HepG2 (cell line): ENCODE results near the gene SQSTM1. TPM values are rescaled to one million over a fixed set of nuclear protein-coding genes. Genes with fewer than 3 reads are reported as not detected.

ENCODE experiments used
- ATF7-NPFF ChIP-seq: sonication (generic); formaldehyde crosslinking; IDR thresholded peaks from 2 replicates; pipeline ENCODE4 v1.8.1; 2023; ENCODE audit warnings: mild to moderate bottlenecking, low read depth, missing genetic modification reagents, moderate library complexity
- ELF4 ChIP-seq: sonication (generic); formaldehyde crosslinking; IDR thresholded peaks from 2 replicates; pipeline ENCODE4 v1.5.0; 2020; ENCODE audit warnings: missing genetic modification reagents, mild to moderate bottlenecking, moderate library complexity, borderline replicate concordance
- GLI4 ChIP-seq: sonication (generic); formaldehyde crosslinking; IDR thresholded peaks from 2 replicates; pipeline ENCODE4 v1.5.1; 2020; ENCODE audit warnings: missing genetic modification reagents, mild to moderate bottlenecking, moderate library complexity, borderline replicate concordance
- HMGA1 ChIP-seq: sonication (generic); formaldehyde crosslinking; conservative IDR thresholded peaks from 2 replicates; pipeline ENCODE4 v1.4.0; 2020; ENCODE audit warnings: missing genetic modification reagents
- JARID2 ChIP-seq: sonication (generic); formaldehyde crosslinking; IDR thresholded peaks from 2 replicates; pipeline ENCODE4 v1.8.1; 2023; ENCODE audit warnings: missing genetic modification reagents, inconsistent platforms; ENCODE audit not compliant: insufficient replicate concordance
- KLF12 ChIP-seq: sonication (generic); formaldehyde crosslinking; IDR thresholded peaks from 2 replicates; pipeline ENCODE4 v1.4.0; 2020; ENCODE audit warnings: missing genetic modification reagents, borderline replicate concordance
- NFKB2 ChIP-seq: sonication (generic); formaldehyde crosslinking; IDR thresholded peaks from 2 replicates; pipeline ENCODE4 v1.4.0; 2020; ENCODE audit warnings: missing genetic modification reagents, borderline replicate concordance
- SP4 ChIP-seq: sonication (generic); formaldehyde crosslinking; IDR thresholded peaks from 2 replicates; pipeline ENCODE4 v1.8.1; 2023; ENCODE audit warnings: mild to moderate bottlenecking, missing genetic modification reagents
- ZNF333 ChIP-seq: sonication (generic); formaldehyde crosslinking; IDR thresholded peaks from 2 replicates; pipeline ENCODE4 v1.4.0; 2020; ENCODE audit warnings: mild to moderate bottlenecking, missing genetic modification reagents, borderline replicate concordance
- polyA plus RNA-seq, 8 experiments: library from polyadenylated mRNA; depleted of rRNA in 3 of 8; stranded (reverse) in 7 of 8; unstranded in 1 of 8; fragments of >200 nt; fragmentation: Illumina TruSeq in 4 of 8; extraction: Trizol in 4 of 8; gene quantifications; 2 replicates each; pipeline versions ENCODE4 v1.2.1 to v1.2.3, GENCODE V29; 2011 to 2016; ENCODE audit warnings: low read depth in 4 of 8, missing spikeins in 1 of 8, mixed read lengths in 1 of 8; ENCODE audit not compliant: insufficient read depth in 1 of 8
- total RNA-seq, 5 experiments: library from RNA; depleted of rRNA; stranded (reverse); fragments of >200 nt; fragmentation: Illumina TruSeq; extraction: Trizol; gene quantifications; 2 replicates each; pipeline ENCODE4 v1.2.3, GENCODE V29; 2016; ENCODE audit warnings: low read depth in 1 of 5
- TF ChIP-seq, protein P1 (sequence below): sonication (generic); formaldehyde crosslinking; IDR thresholded peaks from 2 replicates; pipeline ENCODE4 v1.4.0; 2020; ENCODE audit warnings: missing genetic modification reagents, borderline replicate concordance
- TF ChIP-seq, protein P2 (sequence below): sonication (generic); formaldehyde crosslinking; conservative IDR thresholded peaks from 2 replicates; pipeline ENCODE4 v1.8.1; 2023; ENCODE audit warnings: missing genetic modification reagents
- TF ChIP-seq, protein P3 (sequence below): sonication (generic); formaldehyde crosslinking; IDR thresholded peaks from 2 replicates; pipeline ENCODE4 v1.8.1; 2023; ENCODE audit warnings: mild to moderate bottlenecking, missing genetic modification reagents
- TF ChIP-seq, protein P4 (sequence below): sonication (generic); formaldehyde crosslinking; conservative IDR thresholded peaks from 2 replicates; pipeline ENCODE4 v1.4.0; 2020; ENCODE audit warnings: missing genetic modification reagents
- TF ChIP-seq, protein P5 (sequence below): sonication (generic); formaldehyde crosslinking; IDR thresholded peaks from 2 replicates; pipeline ENCODE4 v1.4.0; 2020; ENCODE audit warnings: missing genetic modification reagents, borderline replicate concordance

SQSTM1 gene
- total and polyA plus RNA-seq, 2 of the 13 experiments (the other 11 are each of a cell fraction or from before 2014, with no cell fraction given): 90.9 to 160 TPM

DNA sequence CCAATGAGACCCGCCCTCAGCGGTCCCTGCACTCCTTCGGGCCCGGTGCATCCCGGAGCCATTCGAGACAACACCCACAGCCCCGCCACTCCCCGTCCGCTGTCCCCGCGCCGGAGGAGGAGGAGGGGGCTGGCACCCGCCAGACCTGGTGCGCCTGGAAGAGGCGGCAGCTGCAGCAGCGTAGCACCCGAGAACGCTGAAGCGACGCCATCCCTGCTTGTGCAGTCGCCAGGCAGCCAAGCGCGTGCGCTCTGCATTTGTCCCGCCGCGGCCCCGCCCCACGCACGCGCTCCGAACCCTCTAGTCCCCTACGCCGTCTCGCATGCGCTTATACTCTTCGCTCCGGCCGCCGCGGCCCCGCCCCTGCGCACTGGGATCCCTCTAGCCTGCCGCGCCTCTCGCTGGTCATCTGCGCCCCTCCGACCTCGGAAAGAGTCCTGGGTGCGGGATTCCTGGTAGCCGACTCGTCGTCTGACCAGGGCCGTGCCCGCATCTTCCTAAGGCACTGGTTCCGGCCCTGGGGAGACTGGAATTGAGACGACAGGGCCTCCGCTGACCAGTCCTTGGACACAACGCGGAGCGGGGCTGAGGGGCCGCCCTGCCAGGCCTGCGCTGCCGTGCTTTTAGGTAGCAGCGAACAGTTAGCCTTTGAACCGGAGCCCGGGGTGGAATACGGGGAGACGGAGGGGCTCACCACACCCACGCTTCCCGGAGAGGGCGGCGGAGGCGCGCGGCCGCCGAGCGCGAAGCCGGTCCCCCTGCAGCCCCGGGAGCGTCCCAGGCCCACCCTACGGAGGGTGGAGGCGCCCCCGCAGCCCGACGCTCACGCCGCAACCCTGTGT is 38.1 kb downstream of the SQSTM1 start, which contains the start of gene MRNIP (continued):
- TF ChIP-seq, protein P1, sequence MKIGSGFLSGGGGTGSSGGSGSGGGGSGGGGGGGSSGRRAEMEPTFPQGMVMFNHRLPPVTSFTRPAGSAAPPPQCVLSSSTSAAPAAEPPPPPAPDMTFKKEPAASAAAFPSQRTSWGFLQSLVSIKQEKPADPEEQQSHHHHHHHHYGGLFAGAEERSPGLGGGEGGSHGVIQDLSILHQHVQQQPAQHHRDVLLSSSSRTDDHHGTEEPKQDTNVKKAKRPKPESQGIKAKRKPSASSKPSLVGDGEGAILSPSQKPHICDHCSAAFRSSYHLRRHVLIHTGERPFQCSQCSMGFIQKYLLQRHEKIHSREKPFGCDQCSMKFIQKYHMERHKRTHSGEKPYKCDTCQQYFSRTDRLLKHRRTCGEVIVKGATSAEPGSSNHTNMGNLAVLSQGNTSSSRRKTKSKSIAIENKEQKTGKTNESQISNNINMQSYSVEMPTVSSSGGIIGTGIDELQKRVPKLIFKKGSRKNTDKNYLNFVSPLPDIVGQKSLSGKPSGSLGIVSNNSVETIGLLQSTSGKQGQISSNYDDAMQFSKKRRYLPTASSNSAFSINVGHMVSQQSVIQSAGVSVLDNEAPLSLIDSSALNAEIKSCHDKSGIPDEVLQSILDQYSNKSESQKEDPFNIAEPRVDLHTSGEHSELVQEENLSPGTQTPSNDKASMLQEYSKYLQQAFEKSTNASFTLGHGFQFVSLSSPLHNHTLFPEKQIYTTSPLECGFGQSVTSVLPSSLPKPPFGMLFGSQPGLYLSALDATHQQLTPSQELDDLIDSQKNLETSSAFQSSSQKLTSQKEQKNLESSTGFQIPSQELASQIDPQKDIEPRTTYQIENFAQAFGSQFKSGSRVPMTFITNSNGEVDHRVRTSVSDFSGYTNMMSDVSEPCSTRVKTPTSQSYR (CRISPR knock-in tag): peak; percentile 4; the same call in 1 of the 2 replicates
- no peak for TF ChIP-seq ELF4 (CRISPR knock-in tag)
- TF ChIP-seq KLF12: peak; percentile 87; the same call in 1 of the 2 replicates
- TF ChIP-seq, protein P2, sequence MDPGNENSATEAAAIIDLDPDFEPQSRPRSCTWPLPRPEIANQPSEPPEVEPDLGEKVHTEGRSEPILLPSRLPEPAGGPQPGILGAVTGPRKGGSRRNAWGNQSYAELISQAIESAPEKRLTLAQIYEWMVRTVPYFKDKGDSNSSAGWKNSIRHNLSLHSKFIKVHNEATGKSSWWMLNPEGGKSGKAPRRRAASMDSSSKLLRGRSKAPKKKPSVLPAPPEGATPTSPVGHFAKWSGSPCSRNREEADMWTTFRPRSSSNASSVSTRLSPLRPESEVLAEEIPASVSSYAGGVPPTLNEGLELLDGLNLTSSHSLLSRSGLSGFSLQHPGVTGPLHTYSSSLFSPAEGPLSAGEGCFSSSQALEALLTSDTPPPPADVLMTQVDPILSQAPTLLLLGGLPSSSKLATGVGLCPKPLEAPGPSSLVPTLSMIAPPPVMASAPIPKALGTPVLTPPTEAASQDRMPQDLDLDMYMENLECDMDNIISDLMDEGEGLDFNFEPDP: 0 out of 2 replicates have a peak, but pooled peaks have one; percentile 91
- TF ChIP-seq NFKB2: no peak; the same call in none of the 2 replicates
- no peak for TF ChIP-seq HMGA1 (CRISPR knock-in tag)
- TF ChIP-seq SP4 (CRISPR knock-in tag): peak; percentile 94
- TF ChIP-seq GLI4 (CRISPR knock-in tag): peak; percentile 88; the same call in 1 of the 2 replicates
- TF ChIP-seq, protein P3, sequence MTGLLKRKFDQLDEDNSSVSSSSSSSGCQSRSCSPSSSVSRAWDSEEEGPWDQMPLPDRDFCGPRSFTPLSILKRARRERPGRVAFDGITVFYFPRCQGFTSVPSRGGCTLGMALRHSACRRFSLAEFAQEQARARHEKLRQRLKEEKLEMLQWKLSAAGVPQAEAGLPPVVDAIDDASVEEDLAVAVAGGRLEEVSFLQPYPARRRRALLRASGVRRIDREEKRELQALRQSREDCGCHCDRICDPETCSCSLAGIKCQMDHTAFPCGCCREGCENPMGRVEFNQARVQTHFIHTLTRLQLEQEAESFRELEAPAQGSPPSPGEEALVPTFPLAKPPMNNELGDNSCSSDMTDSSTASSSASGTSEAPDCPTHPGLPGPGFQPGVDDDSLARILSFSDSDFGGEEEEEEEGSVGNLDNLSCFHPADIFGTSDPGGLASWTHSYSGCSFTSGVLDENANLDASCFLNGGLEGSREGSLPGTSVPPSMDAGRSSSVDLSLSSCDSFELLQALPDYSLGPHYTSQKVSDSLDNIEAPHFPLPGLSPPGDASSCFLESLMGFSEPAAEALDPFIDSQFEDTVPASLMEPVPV (CRISPR knock-in tag): peak; percentile 55; the same call in 1 of the 2 replicates
- TF ChIP-seq, protein P4, sequence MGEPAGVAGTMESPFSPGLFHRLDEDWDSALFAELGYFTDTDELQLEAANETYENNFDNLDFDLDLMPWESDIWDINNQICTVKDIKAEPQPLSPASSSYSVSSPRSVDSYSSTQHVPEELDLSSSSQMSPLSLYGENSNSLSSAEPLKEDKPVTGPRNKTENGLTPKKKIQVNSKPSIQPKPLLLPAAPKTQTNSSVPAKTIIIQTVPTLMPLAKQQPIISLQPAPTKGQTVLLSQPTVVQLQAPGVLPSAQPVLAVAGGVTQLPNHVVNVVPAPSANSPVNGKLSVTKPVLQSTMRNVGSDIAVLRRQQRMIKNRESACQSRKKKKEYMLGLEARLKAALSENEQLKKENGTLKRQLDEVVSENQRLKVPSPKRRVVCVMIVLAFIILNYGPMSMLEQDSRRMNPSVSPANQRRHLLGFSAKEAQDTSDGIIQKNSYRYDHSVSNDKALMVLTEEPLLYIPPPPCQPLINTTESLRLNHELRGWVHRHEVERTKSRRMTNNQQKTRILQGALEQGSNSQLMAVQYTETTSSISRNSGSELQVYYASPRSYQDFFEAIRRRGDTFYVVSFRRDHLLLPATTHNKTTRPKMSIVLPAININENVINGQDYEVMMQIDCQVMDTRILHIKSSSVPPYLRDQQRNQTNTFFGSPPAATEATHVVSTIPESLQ: no peak
- no peak for TF ChIP-seq JARID2 (CRISPR knock-in tag)
- TF ChIP-seq, protein P5, sequence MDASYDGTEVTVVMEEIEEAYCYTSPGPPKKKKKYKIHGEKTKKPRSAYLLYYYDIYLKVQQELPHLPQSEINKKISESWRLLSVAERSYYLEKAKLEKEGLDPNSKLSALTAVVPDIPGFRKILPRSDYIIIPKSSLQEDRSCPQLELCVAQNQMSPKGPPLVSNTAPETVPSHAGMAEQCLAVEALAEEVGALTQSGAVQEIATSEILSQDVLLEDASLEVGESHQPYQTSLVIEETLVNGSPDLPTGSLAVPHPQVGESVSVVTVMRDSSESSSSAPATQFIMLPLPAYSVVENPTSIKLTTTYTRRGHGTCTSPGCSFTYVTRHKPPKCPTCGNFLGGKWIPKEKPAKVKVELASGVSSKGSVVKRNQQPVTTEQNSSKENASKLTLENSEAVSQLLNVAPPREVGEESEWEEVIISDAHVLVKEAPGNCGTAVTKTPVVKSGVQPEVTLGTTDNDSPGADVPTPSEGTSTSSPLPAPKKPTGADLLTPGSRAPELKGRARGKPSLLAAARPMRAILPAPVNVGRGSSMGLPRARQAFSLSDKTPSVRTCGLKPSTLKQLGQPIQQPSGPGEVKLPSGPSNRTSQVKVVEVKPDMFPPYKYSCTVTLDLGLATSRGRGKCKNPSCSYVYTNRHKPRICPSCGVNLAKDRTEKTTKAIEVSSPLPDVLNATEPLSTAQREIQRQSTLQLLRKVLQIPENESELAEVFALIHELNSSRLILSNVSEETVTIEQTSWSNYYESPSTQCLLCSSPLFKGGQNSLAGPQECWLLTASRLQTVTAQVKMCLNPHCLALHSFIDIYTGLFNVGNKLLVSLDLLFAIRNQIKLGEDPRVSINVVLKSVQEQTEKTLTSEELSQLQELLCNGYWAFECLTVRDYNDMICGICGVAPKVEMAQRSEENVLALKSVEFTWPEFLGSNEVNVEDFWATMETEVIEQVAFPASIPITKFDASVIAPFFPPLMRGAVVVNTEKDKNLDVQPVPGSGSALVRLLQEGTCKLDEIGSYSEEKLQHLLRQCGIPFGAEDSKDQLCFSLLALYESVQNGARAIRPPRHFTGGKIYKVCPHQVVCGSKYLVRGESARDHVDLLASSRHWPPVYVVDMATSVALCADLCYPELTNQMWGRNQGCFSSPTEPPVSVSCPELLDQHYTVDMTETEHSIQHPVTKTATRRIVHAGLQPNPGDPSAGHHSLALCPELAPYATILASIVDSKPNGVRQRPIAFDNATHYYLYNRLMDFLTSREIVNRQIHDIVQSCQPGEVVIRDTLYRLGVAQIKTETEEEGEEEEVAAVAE (CRISPR knock-in tag): peak; percentile 85; the same call in 1 of the 2 replicates
- TF ChIP-seq ZNF333 (CRISPR knock-in tag): peak; percentile 84; the same call in 1 of the 2 replicates
- peak; percentile 78 for TF ChIP-seq ATF7-NPFF (CRISPR knock-in tag)
